ENCODE results near the gene TAS1R3.

Gene TAS1R3

GRCh38 chr1:1324084-1324523, 7.0 kb upstream of the TAS1R3 start:
- DNase-seq (ENCODE audit: low read depth, low spot score): no peak

GRCh38 chr1:1324524-1325287, 6.4 kb upstream of the TAS1R3 start, which contains the start of the genes CPTP and INTS11:
CPTP (plus strand) TSS chr1:1324802; CDS start chr1:1326911, 2,109 bp downstream.
INTS11 (minus strand) TSS chr1:1324660; CDS start chr1:1324608, 52 bp downstream.
- DNase-seq (ENCODE audit: low read depth, low spot score): peak; percentile 47

- no peak for DNase-seq (ENCODE audit: low read depth, low spot score)
Measured at GRCh38 chr1:1325288-1326074, 5.6 kb upstream of the TAS1R3 start.

DNA sequence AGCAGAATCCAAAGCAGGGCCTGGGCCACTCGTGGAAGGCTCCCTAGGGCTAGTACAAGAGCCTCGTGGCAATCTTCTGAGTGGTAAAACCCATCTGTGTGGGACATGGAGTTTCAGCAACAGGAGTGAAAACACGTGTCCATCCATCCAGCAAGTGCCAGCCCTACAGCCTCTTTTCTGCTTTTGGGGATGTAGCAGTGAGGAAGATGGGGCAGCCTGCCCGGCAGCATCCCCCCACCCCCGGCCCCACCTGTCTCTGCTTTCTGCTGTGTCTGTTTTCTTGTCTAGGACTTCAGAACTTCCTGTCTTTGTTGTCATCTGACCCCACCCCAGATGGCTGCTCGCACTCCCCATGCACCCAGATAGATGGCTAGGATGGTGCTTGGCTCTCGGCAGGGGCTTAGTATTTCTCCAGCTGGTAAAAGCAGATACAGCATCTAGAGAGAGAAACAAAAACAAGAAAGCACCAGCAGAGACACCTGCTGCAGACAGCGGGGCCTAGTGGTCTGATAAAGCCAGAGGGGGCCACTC, 4.9 kb upstream of the TAS1R3 start:
- DNase-seq (ENCODE audit: low read depth, low spot score): no peak

DNA sequence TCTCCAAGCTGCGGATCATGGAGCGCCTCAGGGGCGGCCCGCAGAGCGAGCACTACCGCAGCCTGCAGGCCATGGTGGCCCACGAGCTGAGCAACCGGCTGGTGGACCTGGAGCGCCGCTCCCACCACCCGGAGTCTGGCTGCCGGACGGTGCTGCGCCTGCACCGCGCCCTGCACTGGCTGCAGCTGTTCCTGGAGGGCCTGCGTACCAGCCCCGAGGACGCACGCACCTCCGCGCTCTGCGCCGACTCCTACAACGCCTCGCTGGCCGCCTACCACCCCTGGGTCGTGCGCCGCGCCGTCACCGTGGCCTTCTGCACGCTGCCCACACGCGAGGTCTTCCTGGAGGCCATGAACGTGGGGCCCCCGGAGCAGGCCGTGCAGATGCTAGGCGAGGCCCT, 3.8 kb upstream of the TAS1R3 start:
- no peak for DNase-seq (ENCODE audit: low read depth, low spot score)

GRCh38 chr1:1328254-1328653, 2.8 kb upstream of the TAS1R3 start:
- no peak for DNase-seq (ENCODE audit: low read depth, low spot score)

DNA sequence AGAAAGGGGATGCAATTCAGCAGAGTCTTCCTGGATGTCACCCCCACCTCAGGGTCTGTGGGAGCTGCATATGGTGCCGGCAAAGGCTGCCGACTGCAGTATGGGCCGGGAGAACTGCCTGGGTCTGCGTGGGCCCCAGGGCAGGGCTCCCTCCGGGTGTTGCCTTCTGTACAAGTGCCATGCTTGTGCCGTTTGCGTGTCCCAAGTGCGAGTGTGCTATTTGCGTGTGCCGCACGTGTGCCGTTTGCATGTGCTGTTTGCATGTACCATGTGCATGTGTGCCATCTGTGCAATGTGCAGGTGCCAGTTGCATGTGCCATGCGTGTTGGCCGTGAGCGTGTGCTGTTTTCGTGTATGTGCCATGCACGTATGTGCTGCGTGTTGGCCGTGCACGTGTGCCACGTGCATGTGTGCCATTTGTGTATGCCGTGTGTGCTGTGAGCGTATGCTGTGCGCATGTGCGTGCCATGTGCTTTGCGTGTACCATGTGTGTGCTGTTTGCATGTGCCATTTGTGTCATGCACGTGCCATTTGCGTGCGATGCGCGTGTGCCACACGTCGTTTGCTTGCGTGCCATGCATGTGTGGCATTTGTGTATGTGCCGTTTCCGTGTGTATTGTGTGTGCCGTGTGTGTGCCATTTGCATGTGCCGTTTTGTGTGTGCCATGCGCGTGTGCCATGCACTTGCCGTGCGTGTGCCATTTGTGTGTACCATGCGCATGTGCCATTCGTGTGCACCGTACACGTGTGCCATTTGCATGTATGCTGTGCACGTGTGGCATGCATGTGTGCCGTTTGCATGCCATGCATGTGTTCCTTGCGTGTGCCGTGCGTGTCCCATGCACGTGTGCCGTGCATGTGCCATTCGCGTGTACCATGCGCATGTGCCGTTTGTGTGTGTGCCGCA, 1.5 kb upstream of the TAS1R3 start:
- no peak for DNase-seq (ENCODE audit: low read depth, low spot score)

GRCh38 chr1:1330366-1331067, 563 bp upstream of the TAS1R3 start:
- DNase-seq (ENCODE audit: low read depth, low spot score): no peak

DNA sequence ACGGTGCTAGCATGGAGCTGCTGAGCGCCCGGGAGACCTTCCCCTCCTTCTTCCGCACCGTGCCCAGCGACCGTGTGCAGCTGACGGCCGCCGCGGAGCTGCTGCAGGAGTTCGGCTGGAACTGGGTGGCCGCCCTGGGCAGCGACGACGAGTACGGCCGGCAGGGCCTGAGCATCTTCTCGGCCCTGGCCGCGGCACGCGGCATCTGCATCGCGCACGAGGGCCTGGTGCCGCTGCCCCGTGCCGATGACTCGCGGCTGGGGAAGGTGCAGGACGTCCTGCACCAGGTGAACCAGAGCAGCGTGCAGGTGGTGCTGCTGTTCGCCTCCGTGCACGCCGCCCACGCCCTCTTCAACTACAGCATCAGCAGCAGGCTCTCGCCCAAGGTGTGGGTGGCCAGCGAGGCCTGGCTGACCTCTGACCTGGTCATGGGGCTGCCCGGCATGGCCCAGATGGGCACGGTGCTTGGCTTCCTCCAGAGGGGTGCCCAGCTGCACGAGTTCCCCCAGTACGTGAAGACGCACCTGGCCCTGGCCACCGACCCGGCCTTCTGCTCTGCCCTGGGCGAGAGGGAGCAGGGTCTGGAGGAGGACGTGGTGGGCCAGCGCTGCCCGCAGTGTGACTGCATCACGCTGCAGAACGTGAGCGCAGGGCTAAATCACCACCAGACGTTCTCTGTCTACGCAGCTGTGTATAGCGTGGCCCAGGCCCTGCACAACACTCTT, 1.1 kb downstream of the TAS1R3 start:
- no peak for DNase-seq (ENCODE audit: low read depth, low spot score)

GRCh38 chr1:1332774-1333480, 1.8 kb downstream of the TAS1R3 start:
- DNase-seq (ENCODE audit: low read depth, low spot score): no peak

DNA sequence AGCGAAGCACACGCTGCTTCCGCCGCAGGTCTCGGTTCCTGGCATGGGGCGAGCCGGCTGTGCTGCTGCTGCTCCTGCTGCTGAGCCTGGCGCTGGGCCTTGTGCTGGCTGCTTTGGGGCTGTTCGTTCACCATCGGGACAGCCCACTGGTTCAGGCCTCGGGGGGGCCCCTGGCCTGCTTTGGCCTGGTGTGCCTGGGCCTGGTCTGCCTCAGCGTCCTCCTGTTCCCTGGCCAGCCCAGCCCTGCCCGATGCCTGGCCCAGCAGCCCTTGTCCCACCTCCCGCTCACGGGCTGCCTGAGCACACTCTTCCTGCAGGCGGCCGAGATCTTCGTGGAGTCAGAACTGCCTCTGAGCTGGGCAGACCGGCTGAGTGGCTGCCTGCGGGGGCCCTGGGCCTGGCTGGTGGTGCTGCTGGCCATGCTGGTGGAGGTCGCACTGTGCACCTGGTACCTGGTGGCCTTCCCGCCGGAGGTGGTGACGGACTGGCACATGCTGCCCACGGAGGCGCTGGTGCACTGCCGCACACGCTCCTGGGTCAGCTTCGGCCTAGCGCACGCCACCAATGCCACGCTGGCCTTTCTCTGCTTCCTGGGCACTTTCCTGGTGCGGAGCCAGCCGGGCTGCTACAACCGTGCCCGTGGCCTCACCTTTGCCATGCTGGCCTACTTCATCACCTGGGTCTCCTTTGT, 2.6 kb downstream of the TAS1R3 start:
- no peak for DNase-seq (ENCODE audit: low read depth, low spot score)

GRCh38 chr1:1334835-1335234, 3.8 kb downstream of the TAS1R3 start:
- DNase-seq (ENCODE audit: low read depth, low spot score): no peak

GRCh38 chr1:1335283-1335682, 4.2 kb downstream of the TAS1R3 start:
- no peak for DNase-seq (ENCODE audit: low read depth, low spot score)

DNA sequence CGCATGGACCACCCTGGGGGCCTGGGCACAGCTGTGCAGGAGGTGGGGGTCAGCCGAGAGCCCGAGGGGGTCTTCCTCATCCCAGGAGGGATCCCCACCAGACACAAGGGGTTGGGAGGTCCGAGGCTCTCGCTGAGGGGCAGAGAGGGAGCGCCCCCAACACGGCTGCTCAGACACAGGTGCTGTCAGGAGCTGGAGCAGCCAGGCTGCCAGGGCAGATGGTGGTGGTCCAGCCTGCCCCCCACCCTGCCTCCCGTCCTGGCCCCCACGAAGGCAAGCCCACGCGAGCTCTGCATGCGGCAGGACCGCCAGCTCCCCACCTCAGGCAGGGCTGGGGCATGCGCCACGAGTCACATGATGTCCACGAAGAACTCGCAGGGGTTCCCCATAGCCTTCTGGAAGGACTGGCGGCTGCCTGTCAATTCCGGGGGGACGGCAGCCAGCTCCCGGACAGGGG, 4.7 kb downstream of the TAS1R3 start:
- DNase-seq (ENCODE audit: low read depth, low spot score): no peak

GRCh38 chr1:1336446-1336845, 5.4 kb downstream of the TAS1R3 start:
- no peak for DNase-seq (ENCODE audit: low read depth, low spot score)

- DNase-seq (ENCODE audit: low read depth, low spot score): no peak
Measured at GRCh38 chr1:1336931-1337792, 6.1 kb downstream of the TAS1R3 start.

GRCh38 chr1:1337793-1338147, 6.7 kb downstream of the TAS1R3 start:
- no peak for DNase-seq (ENCODE audit: low read depth, low spot score)

- DNase-seq (ENCODE audit: low read depth, low spot score): no peak
Measured at GRCh38 chr1:1338278-1338677, 7.2 kb downstream of the TAS1R3 start.

Measured in brain pericyte (primary cell).